GM21737 (cell line): ENCODE results near the gene ST14.
"Not testable (repeated sequence)": the region's sequence is repeated elsewhere in the genome, so short reads cannot be mapped to it uniquely, and the experiment has no call there.

Source experiments
- ATAC-seq: cut with Tn5 transposase; IDR thresholded peaks from one replicate; pipeline ENCODE4 v1.9.1; 2021; ENCODE audit warnings: mild to moderate bottlenecking, moderate library complexity; ENCODE audit not compliant: unreplicated experiment

The ST14 gene

DNA sequence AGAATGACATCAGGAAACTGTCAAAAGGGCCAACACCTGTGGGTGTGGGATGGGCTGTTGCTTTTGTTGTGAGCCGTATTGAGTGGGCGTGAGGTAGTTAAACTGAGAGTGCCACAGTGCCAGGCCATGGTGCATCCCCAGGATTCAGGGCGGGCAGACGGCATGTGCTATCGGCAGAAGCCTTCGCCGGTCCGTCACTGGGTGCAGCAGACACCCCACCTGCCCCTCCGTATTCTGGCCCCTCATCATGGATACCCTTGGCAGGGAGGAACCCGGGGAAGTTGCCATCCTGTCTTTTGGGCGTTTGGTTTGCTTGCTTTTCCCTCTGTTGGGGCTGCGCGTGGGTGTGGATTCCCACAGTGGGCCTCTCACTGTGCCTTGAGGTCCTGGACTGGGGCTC, 27.5 kb downstream of the ST14 start:
- ATAC-seq, result no peak

DNA sequence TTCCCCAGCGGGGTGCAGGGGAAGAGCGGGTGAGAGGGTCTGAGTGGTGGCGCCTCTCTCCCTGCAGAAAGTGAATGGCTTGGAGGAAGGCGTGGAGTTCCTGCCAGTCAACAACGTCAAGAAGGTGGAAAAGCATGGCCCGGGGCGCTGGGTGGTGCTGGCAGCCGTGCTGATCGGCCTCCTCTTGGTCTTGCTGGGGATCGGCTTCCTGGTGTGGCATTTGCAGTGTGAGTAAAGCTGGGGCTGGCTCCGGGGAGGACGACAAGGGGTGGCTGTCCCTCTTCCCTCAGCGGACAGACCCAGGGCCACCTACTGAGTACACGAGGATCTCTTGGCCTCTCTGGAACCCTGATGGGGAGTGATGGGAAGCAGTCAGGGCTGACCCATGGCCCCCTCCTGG, 28.5 kb downstream of the ST14 start:
- no peak for ATAC-seq

DNA sequence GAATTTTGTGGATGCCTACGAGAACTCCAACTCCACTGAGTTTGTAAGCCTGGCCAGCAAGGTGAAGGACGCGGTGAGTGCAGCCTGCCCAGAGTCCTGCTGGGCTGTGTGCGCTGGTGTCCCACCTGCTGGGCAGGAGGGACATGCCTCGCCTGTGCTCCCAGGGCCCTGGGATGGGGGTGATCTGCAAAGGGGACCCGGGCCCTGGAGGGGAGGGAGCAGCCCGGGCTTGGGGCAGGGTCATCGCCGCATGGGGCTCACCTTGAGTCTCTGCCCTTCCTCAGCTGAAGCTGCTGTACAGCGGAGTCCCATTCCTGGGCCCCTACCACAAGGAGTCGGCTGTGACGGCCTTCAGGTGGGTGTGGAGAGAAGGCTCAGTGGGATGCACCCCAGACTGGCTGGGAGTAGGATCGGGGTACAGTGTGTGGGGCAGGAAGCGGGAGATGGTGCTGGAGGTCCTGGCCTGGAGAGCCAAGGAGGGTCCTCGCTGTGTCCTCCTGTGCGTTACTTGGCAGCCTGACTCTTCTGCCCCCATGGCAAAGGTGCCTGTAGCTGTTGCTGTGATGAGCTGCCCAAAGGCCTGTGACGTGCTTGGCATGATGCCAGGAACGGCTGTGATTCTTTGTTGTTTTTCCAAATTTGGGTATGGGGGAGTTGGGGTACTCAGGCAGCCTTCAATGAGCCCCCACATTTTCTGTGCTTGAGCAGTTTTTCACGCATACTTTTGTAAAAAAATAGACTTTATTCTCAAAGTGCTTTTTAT, 29.2 kb downstream of the ST14 start:
- ATAC-seq, result no peak

DNA sequence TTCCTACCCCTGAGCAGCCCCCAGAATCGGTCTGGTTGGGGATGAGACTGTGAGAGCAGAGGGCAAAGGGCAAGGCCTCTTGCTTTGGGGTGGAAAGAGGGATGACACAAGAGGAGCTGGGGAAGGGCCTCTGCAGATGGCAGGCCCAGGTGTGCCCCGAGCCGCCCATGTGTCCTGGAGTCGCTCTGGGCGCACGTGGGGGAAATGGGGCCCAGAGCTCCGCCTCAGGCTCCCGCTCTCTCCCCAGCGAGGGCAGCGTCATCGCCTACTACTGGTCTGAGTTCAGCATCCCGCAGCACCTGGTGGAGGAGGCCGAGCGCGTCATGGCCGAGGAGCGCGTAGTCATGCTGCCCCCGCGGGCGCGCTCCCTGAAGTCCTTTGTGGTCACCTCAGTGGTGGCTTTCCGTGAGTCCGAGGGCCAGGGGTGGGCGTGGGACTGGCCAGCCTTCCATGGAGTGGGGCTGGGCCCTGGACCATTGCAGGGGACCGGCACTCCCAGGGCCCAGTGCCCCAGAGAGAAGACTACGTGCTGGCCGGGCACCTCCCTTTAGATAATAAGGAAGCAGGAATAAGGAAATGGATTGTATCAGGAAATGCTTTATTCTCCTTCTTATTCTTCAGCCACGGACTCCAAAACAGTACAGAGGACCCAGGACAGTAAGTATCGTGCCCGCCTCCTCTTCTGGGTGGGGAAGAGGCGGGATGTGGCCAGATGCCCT, 30.1 kb downstream of the ST14 start:
- no peak for ATAC-seq

DNA sequence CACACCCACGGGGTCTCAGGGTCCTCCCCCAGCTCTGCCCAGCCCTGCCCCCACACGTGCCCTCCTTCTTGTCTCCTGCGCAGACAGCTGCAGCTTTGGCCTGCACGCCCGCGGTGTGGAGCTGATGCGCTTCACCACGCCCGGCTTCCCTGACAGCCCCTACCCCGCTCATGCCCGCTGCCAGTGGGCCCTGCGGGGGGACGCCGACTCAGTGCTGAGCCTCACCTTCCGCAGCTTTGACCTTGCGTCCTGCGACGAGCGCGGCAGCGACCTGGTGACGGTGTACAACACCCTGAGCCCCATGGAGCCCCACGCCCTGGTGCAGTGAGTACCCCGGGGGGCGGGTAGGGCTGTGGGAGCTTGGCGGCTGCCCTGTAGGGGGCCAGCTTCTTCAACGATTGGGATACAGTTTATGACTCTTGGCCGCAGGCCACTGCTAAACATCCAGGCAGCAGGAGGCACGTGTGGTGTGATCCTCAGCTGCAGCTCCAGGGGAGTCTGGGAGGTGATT, 30.8 kb downstream of the ST14 start:
- no peak for ATAC-seq

DNA sequence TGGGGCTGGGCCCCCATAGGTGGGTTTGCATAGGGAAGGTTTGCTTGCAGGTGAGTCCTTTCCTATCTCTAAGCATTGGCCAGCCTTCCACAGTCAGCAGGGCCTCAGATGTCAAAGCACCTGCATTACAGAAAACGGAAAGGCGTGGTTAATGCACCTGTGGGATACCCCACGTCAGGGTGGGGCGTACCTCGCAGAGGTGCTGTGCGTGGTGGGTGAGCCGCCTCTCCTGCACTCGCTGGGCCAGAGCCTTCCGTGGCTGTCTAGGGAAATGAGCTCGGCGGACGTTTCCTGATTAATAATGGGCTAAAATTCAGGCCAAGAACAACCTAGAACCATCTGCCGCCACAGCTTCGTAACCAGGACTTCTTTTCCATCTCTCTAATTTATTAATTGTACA, 32.3 kb downstream of the ST14 start:
- no peak for ATAC-seq

DNA sequence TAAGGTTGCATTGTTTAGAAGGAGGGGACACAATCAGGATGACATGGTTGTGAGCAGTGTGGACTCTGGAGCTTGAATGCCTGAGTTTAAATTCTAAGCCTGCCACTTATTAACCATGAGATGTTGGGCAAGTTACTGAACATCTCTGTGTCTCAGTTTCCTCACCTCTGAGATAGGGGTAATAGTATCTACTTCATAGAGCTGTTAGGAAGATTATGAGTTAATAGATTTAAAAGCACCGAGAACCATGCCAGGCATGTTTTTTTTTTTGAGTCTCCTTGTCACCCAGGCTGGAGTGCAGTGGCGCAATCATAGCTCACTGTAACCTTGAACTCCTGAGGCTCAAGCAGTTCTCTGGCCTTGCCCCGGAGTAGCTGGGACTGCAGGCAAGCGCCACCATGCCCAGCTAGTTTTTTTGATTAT, 33.3 kb downstream of the ST14 start:
- no peak for ATAC-seq

DNA sequence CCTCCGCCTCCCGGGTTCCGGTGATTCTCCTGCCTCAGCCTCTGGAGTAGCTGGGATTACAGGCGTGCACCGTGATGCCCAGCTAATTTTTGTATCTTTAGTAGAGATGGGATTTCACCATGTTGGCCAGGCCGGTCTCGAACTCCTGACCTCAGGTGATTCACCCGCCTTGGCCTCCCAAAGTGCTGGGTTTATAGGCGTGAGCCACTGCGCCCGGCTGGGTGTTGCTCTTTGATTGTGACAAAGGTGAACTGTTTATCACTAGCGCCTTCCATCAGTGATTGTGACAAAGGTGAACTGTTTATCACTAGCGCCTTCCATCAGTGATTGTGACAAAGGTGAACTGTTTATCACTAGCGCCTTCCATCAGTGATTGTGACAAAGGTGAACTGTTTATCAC, 34.0 kb downstream of the ST14 start:
- ATAC-seq, result not testable (repeated sequence)

DNA sequence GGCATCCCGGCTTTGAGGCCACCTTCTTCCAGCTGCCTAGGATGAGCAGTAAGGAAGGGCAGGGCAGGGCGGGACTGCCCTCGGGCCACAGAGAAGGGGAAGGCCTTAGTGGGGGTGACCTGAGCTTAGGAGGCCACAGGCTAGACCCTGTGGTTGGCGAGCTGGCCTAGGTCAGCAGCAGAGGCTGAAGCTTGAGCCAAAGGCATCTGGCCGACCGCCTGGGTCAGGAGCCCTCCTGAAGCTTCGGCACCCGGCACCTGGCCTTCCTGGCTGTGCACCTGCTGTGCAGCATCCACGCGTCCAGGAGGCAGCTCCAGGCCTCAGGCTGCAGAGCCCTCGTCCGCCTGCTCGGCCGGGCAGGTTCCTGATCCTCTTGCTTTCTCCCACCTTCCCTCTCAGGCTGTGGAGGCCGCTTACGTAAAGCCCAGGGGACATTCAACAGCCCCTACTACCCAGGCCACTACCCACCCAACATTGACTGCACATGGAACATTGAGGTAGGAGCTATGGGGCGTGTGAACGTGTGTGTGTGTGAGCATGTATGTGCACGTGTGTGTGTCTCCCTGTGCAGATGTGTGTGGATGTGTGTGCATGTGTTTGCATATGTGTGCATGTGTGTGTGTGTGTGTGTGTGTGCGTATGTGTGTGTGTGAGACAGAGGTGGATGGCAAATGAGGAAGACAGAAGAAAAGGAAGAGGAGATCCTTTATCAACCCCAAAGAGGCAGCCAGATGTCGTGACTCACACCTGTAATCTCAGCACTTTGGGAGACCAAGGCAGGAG, 34.9 kb downstream of the ST14 start:
- no peak for ATAC-seq

DNA sequence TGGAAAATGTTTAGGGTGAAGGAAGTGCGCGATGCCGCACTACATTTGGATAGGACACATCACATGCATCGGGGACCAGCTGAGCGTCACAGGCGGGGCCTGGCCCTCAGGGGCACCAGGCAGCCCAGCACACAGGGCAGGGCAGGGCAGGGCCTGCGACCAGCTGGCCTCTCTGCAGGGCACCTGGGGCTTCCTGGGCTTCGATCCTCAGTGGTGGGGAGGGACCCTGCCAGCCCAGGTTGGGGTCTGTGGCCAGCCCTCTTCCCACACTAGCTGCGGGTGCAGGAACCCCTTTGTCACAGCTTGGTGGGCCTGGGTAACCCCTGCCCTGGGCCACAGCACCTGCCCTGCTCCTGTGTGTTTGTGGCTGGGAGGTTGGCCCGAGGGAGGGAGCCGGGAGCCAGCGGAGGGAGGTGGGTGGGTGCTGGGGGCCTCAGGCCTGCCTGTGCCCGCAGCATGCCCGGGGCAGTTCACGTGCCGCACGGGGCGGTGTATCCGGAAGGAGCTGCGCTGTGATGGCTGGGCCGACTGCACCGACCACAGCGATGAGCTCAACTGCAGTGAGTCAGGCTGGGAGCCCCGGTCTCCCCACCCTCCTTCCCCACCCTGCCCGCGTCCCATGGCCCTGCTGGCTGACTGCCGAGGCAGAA, 37.9 kb downstream of the ST14 start:
- ATAC-seq, result no peak

DNA sequence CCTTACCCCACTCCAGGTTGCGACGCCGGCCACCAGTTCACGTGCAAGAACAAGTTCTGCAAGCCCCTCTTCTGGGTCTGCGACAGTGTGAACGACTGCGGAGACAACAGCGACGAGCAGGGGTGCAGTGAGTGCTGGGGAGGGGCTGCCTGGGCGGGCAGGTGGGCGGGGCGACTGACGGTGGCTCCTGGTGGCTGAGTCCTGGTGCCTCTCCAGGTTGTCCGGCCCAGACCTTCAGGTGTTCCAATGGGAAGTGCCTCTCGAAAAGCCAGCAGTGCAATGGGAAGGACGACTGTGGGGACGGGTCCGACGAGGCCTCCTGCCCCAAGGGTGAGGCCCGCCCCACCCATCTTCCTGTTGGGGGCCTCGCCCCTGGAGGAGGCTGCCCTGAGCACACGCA, 38.7 kb downstream of the ST14 start:
- ATAC-seq, result no peak

DNA sequence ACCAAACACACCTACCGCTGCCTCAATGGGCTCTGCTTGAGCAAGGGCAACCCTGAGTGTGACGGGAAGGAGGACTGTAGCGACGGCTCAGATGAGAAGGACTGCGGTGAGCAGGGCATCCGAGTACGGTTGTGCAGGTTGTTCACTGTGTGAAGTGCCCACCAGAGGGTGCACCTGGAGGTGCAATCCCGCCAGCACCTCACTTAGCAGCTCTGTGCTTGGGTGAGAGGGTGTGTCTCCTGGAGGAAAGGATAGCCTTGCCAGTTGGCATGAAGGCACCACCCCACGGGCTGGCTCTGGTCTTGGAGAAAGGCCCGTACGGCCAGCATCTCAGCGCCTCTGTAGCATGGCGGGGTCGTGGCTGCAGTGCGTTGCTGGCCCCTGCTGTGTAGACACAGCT, 39.4 kb downstream of the ST14 start:
- no peak for ATAC-seq

DNA sequence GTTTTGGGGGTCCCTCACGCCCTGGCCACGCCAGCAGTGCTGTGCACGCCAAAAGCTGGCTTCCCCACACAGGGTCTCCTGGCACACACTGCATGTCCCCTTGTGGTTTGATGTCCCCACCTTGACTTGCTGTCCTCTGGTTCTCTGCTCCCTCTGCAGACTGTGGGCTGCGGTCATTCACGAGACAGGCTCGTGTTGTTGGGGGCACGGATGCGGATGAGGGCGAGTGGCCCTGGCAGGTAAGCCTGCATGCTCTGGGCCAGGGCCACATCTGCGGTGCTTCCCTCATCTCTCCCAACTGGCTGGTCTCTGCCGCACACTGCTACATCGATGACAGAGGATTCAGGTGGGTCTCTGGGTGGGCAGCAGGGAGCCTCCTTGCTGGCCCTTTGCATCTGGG, 40.2 kb downstream of the ST14 start:
- no peak for ATAC-seq

DNA sequence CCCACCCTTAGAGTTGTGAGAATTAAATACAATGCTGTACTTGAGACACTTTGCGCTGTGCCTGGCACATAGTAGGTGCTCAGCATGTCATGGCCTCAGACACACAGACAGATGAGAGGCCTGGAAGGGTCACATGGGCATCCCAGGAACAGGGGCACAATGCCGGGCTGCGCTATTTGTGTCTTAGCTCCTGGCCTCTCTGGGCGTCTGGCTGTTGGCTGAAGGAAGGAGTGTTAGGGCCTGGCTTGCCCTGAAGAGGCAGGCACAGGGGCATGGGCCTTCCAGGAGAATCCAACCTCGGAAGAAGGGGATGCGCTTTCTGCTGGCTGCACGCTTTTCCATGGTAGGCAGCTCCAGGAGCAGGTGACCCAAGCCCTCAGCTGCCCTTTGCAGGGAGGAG, 41.4 kb downstream of the ST14 start:
- no peak for ATAC-seq

DNA sequence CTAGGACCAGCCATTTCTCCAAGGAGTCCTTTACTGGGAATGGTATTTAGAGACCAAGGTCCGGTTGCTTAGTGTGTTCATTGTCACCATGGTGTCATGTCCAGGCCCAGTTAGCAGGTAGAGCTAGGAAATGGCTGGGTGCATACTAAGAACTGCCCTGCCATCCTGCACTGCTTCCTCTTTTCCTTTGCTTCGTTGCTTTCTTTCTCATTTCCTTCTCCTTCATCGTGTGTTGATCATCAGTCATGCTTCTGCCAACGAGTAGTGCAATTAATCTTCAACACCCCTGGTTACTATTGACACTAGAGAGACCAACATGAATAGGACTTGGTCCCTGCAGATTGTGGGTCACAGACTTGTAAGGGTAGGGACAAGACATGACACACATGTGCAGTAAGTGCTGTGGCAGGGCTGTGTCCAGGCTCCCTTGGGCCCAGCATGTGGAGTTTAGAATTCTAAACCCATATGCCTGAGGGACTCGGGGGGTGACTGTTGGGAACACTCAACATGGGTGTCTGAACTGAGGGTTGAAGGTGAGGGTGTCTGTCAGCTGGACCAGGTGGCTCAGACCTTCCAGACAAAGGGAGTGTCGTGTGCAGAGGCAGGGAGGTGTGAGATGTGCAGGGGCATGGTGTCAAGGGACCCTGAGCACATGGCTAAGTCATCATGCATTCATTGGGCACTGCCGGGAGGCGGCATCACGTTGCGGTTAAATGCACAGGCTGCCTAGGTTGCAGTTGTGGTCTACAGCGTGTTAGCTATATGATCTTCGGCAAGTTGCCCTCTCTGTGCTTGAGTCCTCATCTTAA, 42.6 kb downstream of the ST14 start:
- ATAC-seq, result no peak

DNA sequence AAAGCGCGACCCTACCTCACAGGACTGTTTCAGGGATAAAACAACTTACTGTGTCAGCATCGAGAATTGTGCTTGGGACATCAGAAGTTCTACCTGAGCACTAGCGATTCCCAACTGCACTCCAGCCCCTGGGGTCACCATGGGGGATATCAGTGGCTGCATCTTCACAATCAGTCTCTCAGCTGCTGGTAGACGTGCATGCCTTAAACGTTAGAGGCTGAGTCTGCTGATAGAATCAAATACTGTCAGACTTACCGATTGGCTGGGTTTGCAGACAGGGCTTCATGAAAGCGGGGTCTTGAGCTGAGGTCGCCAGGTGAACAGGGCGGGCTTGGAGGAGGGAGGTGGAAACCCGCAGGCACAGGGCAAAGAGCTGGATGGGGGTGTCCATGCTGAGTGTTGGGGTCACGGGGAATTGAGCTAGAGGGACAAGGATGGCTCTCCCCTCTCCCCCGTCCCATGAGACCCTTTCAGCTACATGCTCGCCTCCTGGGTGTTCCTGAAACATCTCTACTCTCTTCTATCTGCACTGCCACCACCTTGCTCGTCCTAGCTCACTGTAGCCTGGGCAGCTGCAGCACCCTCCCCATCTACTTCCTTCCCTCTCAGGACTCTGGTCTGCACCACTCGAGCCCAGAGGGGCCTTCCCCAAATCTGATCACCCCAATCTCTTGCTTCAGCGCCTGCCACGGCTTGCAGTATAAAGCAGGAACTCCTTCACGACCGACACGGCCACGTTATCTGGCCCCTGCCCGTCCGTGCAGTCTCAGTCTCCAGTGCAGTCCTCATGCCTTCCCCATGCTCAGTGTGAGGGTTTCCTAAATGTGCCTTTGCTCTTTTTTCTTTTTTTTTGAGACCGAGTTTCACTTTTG, 43.5 kb downstream of the ST14 start:
- no peak for ATAC-seq

DNA sequence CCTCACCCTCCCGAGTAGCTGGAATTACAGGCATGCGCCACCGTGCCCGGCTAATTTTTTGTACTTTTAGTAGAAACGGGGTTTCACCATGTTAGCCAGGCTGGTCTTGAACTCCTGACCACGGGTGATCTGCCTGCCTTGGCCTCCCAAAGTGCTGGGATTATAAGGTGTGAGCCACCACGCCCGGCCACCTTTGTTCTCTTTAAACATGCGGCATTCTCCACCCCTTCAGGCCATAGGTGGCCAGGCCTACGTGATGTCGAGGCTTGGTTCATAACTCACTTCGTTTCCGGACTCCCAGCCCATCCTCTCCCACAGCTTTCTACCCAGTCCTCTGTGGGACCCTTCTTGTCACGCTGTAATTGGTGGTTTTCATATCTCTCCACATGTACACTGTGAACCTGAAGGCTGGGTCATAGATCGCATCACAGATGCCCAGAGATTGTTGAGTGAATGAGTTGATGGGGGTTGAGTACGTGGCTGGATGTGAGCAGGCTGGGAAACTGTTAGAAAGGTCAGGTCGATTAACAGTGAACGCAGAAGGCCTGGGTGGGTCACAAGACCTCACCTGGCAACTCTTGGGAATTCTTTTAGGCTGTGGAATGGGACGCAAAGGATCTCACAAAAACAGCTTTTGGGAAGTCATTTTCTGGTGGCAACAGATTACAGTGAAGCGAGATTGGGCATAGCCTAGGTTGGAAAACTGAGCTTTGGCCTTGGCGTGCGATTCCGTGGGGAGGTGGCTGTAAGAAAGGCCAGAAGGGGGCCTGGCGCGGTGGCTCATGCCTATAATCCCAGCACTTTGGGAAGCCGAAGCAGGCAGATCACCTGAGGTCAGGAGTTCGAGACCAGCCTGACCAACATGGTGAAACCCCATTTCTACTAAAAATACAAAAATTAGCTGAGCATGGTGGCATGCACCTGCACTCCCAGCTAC, 44.5 kb downstream of the ST14 start:
- no peak for ATAC-seq

DNA sequence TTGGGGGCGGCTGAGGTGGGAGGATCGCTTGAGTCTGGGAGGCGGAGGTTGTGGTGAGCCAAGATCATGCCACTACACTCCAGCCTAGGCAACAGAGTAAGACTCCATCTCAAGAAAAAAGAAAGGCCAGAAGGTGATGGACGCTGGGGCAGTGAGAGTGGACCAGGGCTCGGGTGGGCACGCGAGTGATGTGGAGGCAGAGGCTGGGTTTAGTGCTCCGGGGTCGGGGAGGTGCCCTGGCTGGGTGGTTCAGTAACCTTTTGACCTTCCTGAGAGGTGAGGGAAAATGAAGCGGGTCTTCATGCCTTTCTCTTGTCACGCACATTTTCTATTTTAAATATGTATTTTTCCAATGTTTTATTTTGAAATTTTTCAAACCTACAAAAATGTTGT, 45.1 kb downstream of the ST14 start:
- no peak for ATAC-seq
